Loucy (cell line): ENCODE results near the gene MPND.

Experiments
- EZH2phosphoT487 ChIP-seq: fragments of 200-600 bp; IDR thresholded peaks from 2 replicates; pipeline ENCODE4 v1.6.1; 2018; ENCODE audit warnings: antibody characterized with exemption, mild to moderate bottlenecking, moderate library complexity, borderline replicate concordance
- TF ChIP-seq, protein P1 (sequence below): fragments of 200-600 bp; sonication (generic); conservative IDR thresholded peaks from 2 replicates; pipeline ENCODE4 v1.5.1; 2014; ENCODE audit warnings: mild to moderate bottlenecking, antibody characterized with exemption, low read length

GRCh38 chr19:4365791-4366665 lies 22.7 kb downstream of the MPND start:
- TF ChIP-seq, protein P1, sequence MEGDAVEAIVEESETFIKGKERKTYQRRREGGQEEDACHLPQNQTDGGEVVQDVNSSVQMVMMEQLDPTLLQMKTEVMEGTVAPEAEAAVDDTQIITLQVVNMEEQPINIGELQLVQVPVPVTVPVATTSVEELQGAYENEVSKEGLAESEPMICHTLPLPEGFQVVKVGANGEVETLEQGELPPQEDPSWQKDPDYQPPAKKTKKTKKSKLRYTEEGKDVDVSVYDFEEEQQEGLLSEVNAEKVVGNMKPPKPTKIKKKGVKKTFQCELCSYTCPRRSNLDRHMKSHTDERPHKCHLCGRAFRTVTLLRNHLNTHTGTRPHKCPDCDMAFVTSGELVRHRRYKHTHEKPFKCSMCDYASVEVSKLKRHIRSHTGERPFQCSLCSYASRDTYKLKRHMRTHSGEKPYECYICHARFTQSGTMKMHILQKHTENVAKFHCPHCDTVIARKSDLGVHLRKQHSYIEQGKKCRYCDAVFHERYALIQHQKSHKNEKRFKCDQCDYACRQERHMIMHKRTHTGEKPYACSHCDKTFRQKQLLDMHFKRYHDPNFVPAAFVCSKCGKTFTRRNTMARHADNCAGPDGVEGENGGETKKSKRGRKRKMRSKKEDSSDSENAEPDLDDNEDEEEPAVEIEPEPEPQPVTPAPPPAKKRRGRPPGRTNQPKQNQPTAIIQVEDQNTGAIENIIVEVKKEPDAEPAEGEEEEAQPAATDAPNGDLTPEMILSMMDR = no peak
- no peak for TF ChIP-seq EZH2phosphoT487
